ENCODE results near the gene CDK15. TPM values are rescaled to one million over a fixed set of nuclear protein-coding genes. Genes with fewer than 3 reads are reported as not detected.

The CDK15 gene
- total and polyA plus RNA-seq, 3 experiments from 2014 or later: not detected

- Histone ChIP-seq H3K4me1 (ENCODE audit: insufficient read depth, low read length) (peaks cover 13% of the 10 kb centered on the region), H3K4me3 (ENCODE audit: low read length) (peak within 1 kb of the TSS; percentile 89), H3K9me3 (ENCODE audit: low read length) (no peaks in the 10 kb centered on the region), H3K27me3 (ENCODE audit: insufficient read depth, low read length, poor library complexity, severe bottlenecking) (no peaks in the 10 kb centered on the region), H3K27ac (ENCODE audit: low read depth, low read length) (peak within 1 kb of the TSS; percentile 97), H3K36me3 (ENCODE audit: insufficient read depth, low read length) (no peaks in the 10 kb centered on the region)
- POLR2A ChIA-PET: interaction anchor here (0.5 to 1.8 kb wide), 7 partner anchors 42 to 1458 kb away, joined by 3 to 13 read pairs (median 4); partner anchors contain the start of genes CLK1, CYP20A1, STRADB and TMEM237
- peak; percentile 92 to 97 (median 95) for DNase-seq
- H3K4me1 Mint-ChIP-seq: peaks cover 19 to 32% (median 28%) of the 10 kb centered on the region in 3 donors
- no peaks in the 10 kb centered on the region for H3K9me3 Mint-ChIP-seq
- CTCF ChIA-PET: interaction anchor here (0.8 to 1.0 kb wide), 3 partner anchors 13 to 330 kb away, joined by 3 to 4 read pairs (median 3); partner anchors contain the start of gene TRAK2
- peaks cover 0 to 12% (median 0%) of the 10 kb centered on the region in 3 donors for H3K36me3 Mint-ChIP-seq
- H3K27ac Mint-ChIP-seq: peak within 1 kb of the TSS; percentile 94 to 100 (median 99)
- H3K27me3 Mint-ChIP-seq: peaks cover 5% of the 10 kb centered on the region in 2 donors
- peak within 1 kb of the TSS; percentile 94 to 100 (median 98) for H3K4me3 Mint-ChIP-seq
Measured at GRCh38 chr2:201780674-201781493, 25.5 kb upstream of the CDK15 start, which contains the start of gene ALS2. TSS of gene ALS2 (minus strand) at chr2:201780933. CDS start at chr2:201768885, 12,048 bp downstream.

- DNase-seq: peak in 2 of 5 donors; percentile 2 to 8
- Histone ChIP-seq H3K4me1 (ENCODE audit: insufficient read depth, low read length) (peaks cover 13% of the 10 kb centered on the region), H3K27me3 (ENCODE audit: insufficient read depth, low read length, poor library complexity, severe bottlenecking) (no peaks in the 10 kb centered on the region), H3K9me3 (ENCODE audit: low read length) (no peaks in the 10 kb centered on the region), H3K4me3 (ENCODE audit: low read length) (peak overlapping the region; percentile 89), H3K27ac (ENCODE audit: low read depth, low read length) (peak overlapping the region; percentile 97), H3K36me3 (ENCODE audit: insufficient read depth, low read length) (no peaks in the 10 kb centered on the region)
- peak overlapping the region; percentile 94 to 100 (median 99) for H3K27ac Mint-ChIP-seq
- H3K4me1 Mint-ChIP-seq: peaks cover 19 to 32% (median 28%) of the 10 kb centered on the region in 3 donors
- POLR2A ChIA-PET: interaction anchor here (0.5 to 1.8 kb wide), 5 partner anchors 42 to 1458 kb away, joined by 3 to 13 read pairs (median 7); partner anchors contain the start of genes CYP20A1, STRADB, TMEM237 and TRAK2
- peak overlapping the region; percentile 94 to 100 (median 98) for H3K4me3 Mint-ChIP-seq
- CTCF ChIA-PET: interaction anchor here (0.9 kb wide), 1 partner anchor 331 kb away, joined by 3 read pairs; the partner anchor contains the start of gene TRAK2
- peaks cover 0 to 12% (median 0%) of the 10 kb centered on the region in 3 donors for H3K36me3 Mint-ChIP-seq
- H3K9me3 Mint-ChIP-seq: no peaks in the 10 kb centered on the region
- peaks cover 5% of the 10 kb centered on the region in 2 donors for H3K27me3 Mint-ChIP-seq
Measured at GRCh38 chr2:201781557-201782051, 24.7 kb upstream of the CDK15 start.

DNA sequence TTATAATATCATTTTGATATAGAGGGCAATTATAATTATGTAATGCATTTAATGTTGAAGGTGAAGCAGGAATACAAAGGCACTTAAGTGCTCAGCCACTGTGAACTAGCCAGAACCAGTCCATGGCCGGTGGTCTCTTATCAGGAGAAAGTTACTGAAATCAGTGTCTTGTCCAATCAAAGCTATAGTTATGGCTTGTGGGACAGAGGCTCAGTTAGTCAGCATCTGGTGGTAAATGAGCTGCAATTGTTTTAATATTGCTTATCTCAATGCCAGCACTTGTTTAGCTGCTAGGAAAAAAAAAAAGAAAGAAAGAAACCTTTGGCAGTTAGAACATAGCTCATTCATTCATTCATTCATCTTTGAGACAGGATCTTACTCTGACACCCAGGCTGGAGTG, 21.8 kb upstream of the CDK15 start:
- Mint-ChIP-seq H3K4me1 (peaks cover 17 to 21% (median 21%) of the 10 kb centered on the region in 3 donors), H3K36me3 (peaks cover 0 to 12% (median 0%) of the 10 kb centered on the region in 3 donors), H3K9me3 (no peaks in the 10 kb centered on the region), H3K27me3 (peaks cover 5% of the 10 kb centered on the region in 2 donors), H3K27ac (no peak overlapping the region), H3K4me3 (no peak overlapping the region)
- H3K4me3 ChIP-seq (ENCODE audit: low read length): no peak overlapping the region
- no peak for DNase-seq
- CTCF ChIA-PET: no interaction called here
- no peaks in the 10 kb centered on the region for H3K9me3 ChIP-seq (ENCODE audit: low read length)
- no peaks in the 10 kb centered on the region for H3K27me3 ChIP-seq (ENCODE audit: insufficient read depth, low read length, poor library complexity, severe bottlenecking)
- H3K27ac ChIP-seq (ENCODE audit: low read depth, low read length): no peak overlapping the region
- POLR2A ChIA-PET: no interaction called here
- H3K36me3 ChIP-seq (ENCODE audit: insufficient read depth, low read length): no peaks in the 10 kb centered on the region
- peaks cover 13% of the 10 kb centered on the region for H3K4me1 ChIP-seq (ENCODE audit: insufficient read depth, low read length)

DNA sequence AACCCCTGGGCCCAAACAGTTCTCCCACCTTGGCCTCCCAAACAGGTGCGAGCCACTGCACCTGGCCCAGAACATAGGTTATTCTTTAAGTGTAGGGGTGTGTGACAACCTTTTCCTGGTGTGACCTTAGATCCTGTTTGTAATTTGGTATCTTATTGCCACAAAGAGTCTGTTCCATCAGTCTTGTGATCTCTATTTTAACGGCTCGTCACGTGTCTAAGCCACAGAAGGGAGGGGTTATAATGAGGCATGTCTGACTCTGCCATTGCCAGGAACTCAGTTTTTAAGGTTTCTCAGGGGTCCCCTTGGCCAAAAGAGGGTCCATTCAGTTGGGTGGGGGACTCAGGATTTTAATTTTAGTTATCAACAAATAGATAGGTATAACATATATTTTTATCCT, 21.2 kb upstream of the CDK15 start:
- Mint-ChIP-seq H3K4me3 (peak overlapping the region in 1 of 7 donors; percentile 22), H3K27me3 (peaks cover 5% of the 10 kb centered on the region in 2 donors), H3K9me3 (no peaks in the 10 kb centered on the region), H3K4me1 (peaks cover 12 to 15% (median 15%) of the 10 kb centered on the region in 3 donors), H3K27ac (no peak overlapping the region), H3K36me3 (peaks cover 0 to 12% (median 0%) of the 10 kb centered on the region in 3 donors)
- Histone ChIP-seq H3K36me3 (ENCODE audit: insufficient read depth, low read length) (no peaks in the 10 kb centered on the region), H3K27ac (ENCODE audit: low read depth, low read length) (no peak overlapping the region), H3K4me3 (ENCODE audit: low read length) (no peak overlapping the region), H3K4me1 (ENCODE audit: insufficient read depth, low read length) (peaks cover 7% of the 10 kb centered on the region), H3K27me3 (ENCODE audit: insufficient read depth, low read length, poor library complexity, severe bottlenecking) (no peaks in the 10 kb centered on the region), H3K9me3 (ENCODE audit: low read length) (no peaks in the 10 kb centered on the region)
- POLR2A ChIA-PET: no interaction called here
- CTCF ChIA-PET: no interaction called here
- no peak for DNase-seq

GRCh38 chr2:201786471-201786870, 19.9 kb upstream of the CDK15 start:
- H3K36me3 ChIP-seq (ENCODE audit: insufficient read depth, low read length): no peaks in the 10 kb centered on the region
- H3K9me3 ChIP-seq (ENCODE audit: low read length): no peaks in the 10 kb centered on the region
- H3K4me1 Mint-ChIP-seq: peaks cover 4 to 5% (median 5%) of the 10 kb centered on the region in 3 donors
- no peaks in the 10 kb centered on the region for H3K9me3 Mint-ChIP-seq
- no peaks in the 10 kb centered on the region for H3K27me3 ChIP-seq (ENCODE audit: insufficient read depth, low read length, poor library complexity, severe bottlenecking)
- POLR2A ChIA-PET: no interaction called here
- H3K27ac Mint-ChIP-seq: no peak overlapping the region
- peaks cover 5% of the 10 kb centered on the region for H3K4me1 ChIP-seq (ENCODE audit: insufficient read depth, low read length)
- no peak for DNase-seq
- H3K4me3 Mint-ChIP-seq: no peak overlapping the region
- H3K27me3 Mint-ChIP-seq: peaks cover 3 to 5% of the 10 kb centered on the region in 2 donors
- no peak overlapping the region for H3K4me3 ChIP-seq (ENCODE audit: low read length)
- H3K27ac ChIP-seq (ENCODE audit: low read depth, low read length): no peak overlapping the region
- CTCF ChIA-PET: interaction anchor here (0.5 kb wide), 1 partner anchor 1238 kb away, joined by 3 read pairs; no protein-coding TSS in a partner anchor
- H3K36me3 Mint-ChIP-seq: peaks cover 0 to 3% (median 0%) of the 10 kb centered on the region in 3 donors

GRCh38 chr2:201788371-201788770, 18.0 kb upstream of the CDK15 start:
- Histone ChIP-seq H3K36me3 (ENCODE audit: insufficient read depth, low read length) (no peaks in the 10 kb centered on the region), H3K4me1 (ENCODE audit: insufficient read depth, low read length) (no peaks in the 10 kb centered on the region), H3K27me3 (ENCODE audit: insufficient read depth, low read length, poor library complexity, severe bottlenecking) (no peaks in the 10 kb centered on the region), H3K27ac (ENCODE audit: low read depth, low read length) (no peak overlapping the region), H3K4me3 (ENCODE audit: low read length) (no peak overlapping the region), H3K9me3 (ENCODE audit: low read length) (no peaks in the 10 kb centered on the region)
- H3K4me3 Mint-ChIP-seq: no peak overlapping the region
- peak overlapping the region in 1 of 8 donors; percentile 34 for H3K27ac Mint-ChIP-seq
- H3K4me1 Mint-ChIP-seq: no peaks in the 10 kb centered on the region
- H3K27me3 Mint-ChIP-seq: peaks cover 6 to 9% of the 10 kb centered on the region in 2 donors
- ChIA-PET CTCF (no interaction called here), POLR2A (no interaction called here)
- no peaks in the 10 kb centered on the region for H3K9me3 Mint-ChIP-seq
- H3K36me3 Mint-ChIP-seq: no peaks in the 10 kb centered on the region
- no peak for DNase-seq

GRCh38 chr2:201789395-201789794, 16.9 kb upstream of the CDK15 start:
- Mint-ChIP-seq H3K4me1 (no peaks in the 10 kb centered on the region), H3K9me3 (no peaks in the 10 kb centered on the region), H3K27me3 (peaks cover 6 to 9% of the 10 kb centered on the region in 2 donors), H3K27ac (no peak overlapping the region), H3K4me3 (no peak overlapping the region), H3K36me3 (no peaks in the 10 kb centered on the region)
- H3K9me3 ChIP-seq (ENCODE audit: low read length): no peaks in the 10 kb centered on the region
- POLR2A ChIA-PET: no interaction called here
- no peak overlapping the region for H3K27ac ChIP-seq (ENCODE audit: low read depth, low read length)
- H3K36me3 ChIP-seq (ENCODE audit: insufficient read depth, low read length): no peaks in the 10 kb centered on the region
- no peaks in the 10 kb centered on the region for H3K4me1 ChIP-seq (ENCODE audit: insufficient read depth, low read length)
- no peaks in the 10 kb centered on the region for H3K27me3 ChIP-seq (ENCODE audit: insufficient read depth, low read length, poor library complexity, severe bottlenecking)
- DNase-seq: no peak
- H3K4me3 ChIP-seq (ENCODE audit: low read length): no peak overlapping the region
- CTCF ChIA-PET: no interaction called here

- DNase-seq: no peak
- no peaks in the 10 kb centered on the region for H3K9me3 ChIP-seq (ENCODE audit: low read length)
- CTCF ChIA-PET: no interaction called here
- Mint-ChIP-seq H3K4me1 (no peaks in the 10 kb centered on the region), H3K9me3 (no peaks in the 10 kb centered on the region), H3K27ac (no peak overlapping the region), H3K36me3 (no peaks in the 10 kb centered on the region), H3K4me3 (no peak overlapping the region), H3K27me3 (peaks cover 6 to 9% of the 10 kb centered on the region in 2 donors)
- no peaks in the 10 kb centered on the region for H3K36me3 ChIP-seq (ENCODE audit: insufficient read depth, low read length)
- no peaks in the 10 kb centered on the region for H3K27me3 ChIP-seq (ENCODE audit: insufficient read depth, low read length, poor library complexity, severe bottlenecking)
- POLR2A ChIA-PET: no interaction called here
- no peak overlapping the region for H3K27ac ChIP-seq (ENCODE audit: low read depth, low read length)
- H3K4me1 ChIP-seq (ENCODE audit: insufficient read depth, low read length): no peaks in the 10 kb centered on the region
- H3K4me3 ChIP-seq (ENCODE audit: low read length): no peak overlapping the region
Measured at GRCh38 chr2:201790291-201790690, 16.0 kb upstream of the CDK15 start.

Data from CD8-positive, alpha-beta memory T cell (primary cell).